Measurements from ENCODE around the gene ADORA1. TPM values are rescaled to one million over a fixed set of nuclear protein-coding genes. Genes with fewer than 3 reads are reported as not detected.

Gene ADORA1
- total RNA-seq, 1 experiment from 2014 or later, result 60.9 TPM

DNA sequence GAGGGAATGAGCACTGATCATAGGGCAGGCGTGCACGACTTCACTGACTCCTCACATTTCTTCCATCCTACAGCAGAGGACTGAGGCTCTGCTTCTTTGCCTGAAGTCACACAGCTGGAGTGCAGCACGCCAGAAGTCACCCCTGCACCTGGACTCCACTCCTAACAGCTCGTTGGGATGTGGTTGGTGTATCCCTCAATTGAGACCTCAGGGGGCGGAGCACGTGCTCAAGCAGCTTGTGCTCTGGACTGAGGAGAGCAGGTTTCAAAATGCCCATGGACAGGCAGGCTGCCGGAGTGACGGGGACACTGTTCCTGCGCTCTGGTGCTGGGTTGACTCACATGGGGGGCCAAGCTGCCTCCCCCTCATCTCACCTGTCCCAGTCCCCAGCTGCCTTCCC is 88.0 kb downstream of the ADORA1 start:
- no peak overlapping the region for H3K4me3 ChIP-seq
- H3K27me3 ChIP-seq, result no peaks in the 10 kb centered on the region
- peaks cover 50% of the 10 kb centered on the region for H3K4me1 ChIP-seq
- no peaks in the 10 kb centered on the region for H3K36me3 ChIP-seq
- H3K27ac ChIP-seq, result no peak overlapping the region
- no peaks in the 10 kb centered on the region for H3K9me3 ChIP-seq (replicated peaks)
- DNase-seq, result peak; percentile 74 to 78

DNA sequence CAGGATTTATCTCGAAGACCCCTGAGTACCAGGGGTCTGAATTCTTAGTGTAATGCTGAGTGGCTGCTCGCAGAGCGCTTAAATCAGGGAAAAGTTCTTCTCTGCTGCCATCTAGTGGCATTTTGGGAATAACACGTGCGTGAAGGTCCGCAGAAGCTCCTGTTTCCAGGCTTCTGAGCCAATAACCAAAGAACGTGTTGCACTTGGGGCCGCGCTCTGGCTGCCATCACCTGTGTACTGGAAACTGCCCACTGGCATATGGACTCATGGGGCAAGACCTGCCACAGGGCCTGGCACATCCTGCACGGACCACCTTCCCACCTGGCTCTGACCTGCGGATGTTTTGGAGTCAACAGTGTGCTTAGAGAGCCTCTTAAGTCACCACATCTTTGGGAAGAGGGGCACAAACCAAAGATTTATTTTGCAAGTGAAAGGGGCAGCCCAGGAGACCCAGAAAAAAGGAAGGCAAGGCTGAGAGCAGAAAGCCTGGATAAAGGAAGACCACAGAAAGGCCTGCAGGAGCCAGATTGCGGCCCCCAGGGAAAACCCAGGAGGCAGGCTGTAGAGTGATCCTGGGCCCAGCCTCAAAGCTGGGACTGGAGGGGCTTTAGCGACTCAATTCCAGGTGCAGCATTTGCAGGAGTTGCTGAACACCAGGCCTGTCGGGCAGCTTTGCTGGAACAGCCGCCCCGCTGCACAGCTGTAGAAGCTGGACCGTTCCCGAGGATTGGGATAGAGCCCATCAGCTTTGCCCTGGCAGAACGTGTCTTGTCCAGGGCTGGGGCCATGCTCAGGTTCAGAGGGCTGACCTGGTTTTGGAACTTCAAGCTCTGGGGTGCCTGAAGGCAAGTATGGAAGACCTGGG is 89.0 kb downstream of the ADORA1 start:
- Histone ChIP-seq H3K27me3 (no peaks in the 10 kb centered on the region), H3K4me1 (peaks cover 41% of the 10 kb centered on the region), H3K9me3 (replicated peaks) (no peaks in the 10 kb centered on the region), H3K4me3 (no peak overlapping the region), H3K27ac (no peak overlapping the region), H3K36me3 (no peaks in the 10 kb centered on the region)
- peak; percentile 78 to 95 for DNase-seq

Other genes with a start within 250 kb of the ADORA1 start
- 10.5 and 11.9 TPM in 2 replicates for gene RABIF, start 238.6 kb upstream of the ADORA1 start, total RNA-seq (2014; rRNA removed; shearing (Covaris generic))
- 33.9 and 36.4 TPM in 2 replicates for gene KLHL12, start 200.5 kb upstream of the ADORA1 start, total RNA-seq (2014; rRNA removed; shearing (Covaris generic))
- 127 and 133 TPM in 2 replicates for gene ADIPOR1, start 169.4 kb upstream of the ADORA1 start, total RNA-seq (2014; rRNA removed; shearing (Covaris generic))
- 57.7 and 65.3 TPM in 2 replicates for gene CYB5R1, start 160.5 kb upstream of the ADORA1 start, total RNA-seq (2014; rRNA removed; shearing (Covaris generic))
- gene TMEM183A, start 120.4 kb upstream of the ADORA1 start, total RNA-seq (2014; rRNA removed; shearing (Covaris generic)), result 110 and 121 TPM in 2 replicates
- gene PPFIA4, start 101.2 kb upstream of the ADORA1 start, total RNA-seq (2014; rRNA removed; shearing (Covaris generic)), result 13.9 and 21.5 TPM in 2 replicates
- gene MYOG, start 41.7 kb upstream of the ADORA1 start, total RNA-seq (2014; rRNA removed; shearing (Covaris generic)), result 525 and 538 TPM in 2 replicates
- gene MYBPH, start 48.1 kb downstream of the ADORA1 start, total RNA-seq (2014; rRNA removed; shearing (Covaris generic)), result 1.1 and 1.8 TPM in 2 replicates
- not detected in 2 replicates for gene CHI3L1, start 59.0 kb downstream of the ADORA1 start, total RNA-seq (2014; rRNA removed; shearing (Covaris generic))
- 0.08 and 0.18 TPM in 2 replicates for gene CHIT1, start 101.9 kb downstream of the ADORA1 start, total RNA-seq (2014; rRNA removed; shearing (Covaris generic))
- 59.8 and 63.1 TPM in 2 replicates for gene BTG2, start 177.8 kb downstream of the ADORA1 start, total RNA-seq (2014; rRNA removed; shearing (Covaris generic))
- gene FMOD, start 223.4 kb downstream of the ADORA1 start, total RNA-seq (2014; rRNA removed; shearing (Covaris generic)), result 7.5 and 7.6 TPM in 2 replicates

Data from SJCRH30 (cell line).